ENCODE results near the gene TCL1B. TPM values are rescaled to one million over a fixed set of nuclear protein-coding genes. Genes with fewer than 3 reads are reported as not detected.

The TCL1B gene
- polyA plus RNA-seq, 1 donor (not counting 4 experiments of a cell fraction or from before 2014, with no cell fraction given), result not detected

DNA sequence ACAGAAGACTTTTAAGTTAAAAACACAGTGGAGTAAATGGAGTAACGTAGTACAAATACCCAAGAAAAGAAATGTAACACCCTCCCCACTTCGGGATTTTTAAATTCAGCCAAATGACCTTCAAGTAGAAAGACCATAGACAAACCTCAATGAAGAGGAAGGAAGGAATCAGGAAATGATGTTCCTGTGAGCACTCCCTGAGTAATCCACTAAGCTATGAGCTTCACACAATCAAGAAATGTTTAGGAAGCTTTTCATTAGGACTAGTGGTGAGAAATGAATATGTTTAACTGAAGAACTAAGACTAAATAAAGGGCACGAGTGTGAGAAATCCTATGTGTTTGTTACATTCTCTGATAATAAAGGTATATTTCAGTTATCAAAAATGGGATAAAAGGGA lies 17.6 kb downstream of the TCL1B start:
- dilution Hi-C loops (cut with MboI; ENCODE audit: extremely low pct_ligation_motif_present, low sequenced_read_pairs), result no loop called here
- FAIRE-seq, result no peak
- no peaks in the 10 kb centered on the region for H3K4me1 ChIP-seq (ENCODE audit: control insufficient read depth, extremely low read depth, insufficient read depth, low read length)
- no peak for DNase-seq (ENCODE audit: low read depth, low spot score)
- H4K20me1 ChIP-seq (ENCODE audit: control insufficient read depth, extremely low read depth, insufficient read depth, low read length), result no peaks in the 10 kb centered on the region
- no peaks in the 10 kb centered on the region for H3K27me3 ChIP-seq (ENCODE audit: control insufficient read depth, extremely low read depth, insufficient read depth, low read length)
- H3K4me2 ChIP-seq (ENCODE audit: control insufficient read depth, extremely low read depth, insufficient read depth, low read depth, low read length), result no peak overlapping the region
- TF ChIP-seq, protein P1, sequence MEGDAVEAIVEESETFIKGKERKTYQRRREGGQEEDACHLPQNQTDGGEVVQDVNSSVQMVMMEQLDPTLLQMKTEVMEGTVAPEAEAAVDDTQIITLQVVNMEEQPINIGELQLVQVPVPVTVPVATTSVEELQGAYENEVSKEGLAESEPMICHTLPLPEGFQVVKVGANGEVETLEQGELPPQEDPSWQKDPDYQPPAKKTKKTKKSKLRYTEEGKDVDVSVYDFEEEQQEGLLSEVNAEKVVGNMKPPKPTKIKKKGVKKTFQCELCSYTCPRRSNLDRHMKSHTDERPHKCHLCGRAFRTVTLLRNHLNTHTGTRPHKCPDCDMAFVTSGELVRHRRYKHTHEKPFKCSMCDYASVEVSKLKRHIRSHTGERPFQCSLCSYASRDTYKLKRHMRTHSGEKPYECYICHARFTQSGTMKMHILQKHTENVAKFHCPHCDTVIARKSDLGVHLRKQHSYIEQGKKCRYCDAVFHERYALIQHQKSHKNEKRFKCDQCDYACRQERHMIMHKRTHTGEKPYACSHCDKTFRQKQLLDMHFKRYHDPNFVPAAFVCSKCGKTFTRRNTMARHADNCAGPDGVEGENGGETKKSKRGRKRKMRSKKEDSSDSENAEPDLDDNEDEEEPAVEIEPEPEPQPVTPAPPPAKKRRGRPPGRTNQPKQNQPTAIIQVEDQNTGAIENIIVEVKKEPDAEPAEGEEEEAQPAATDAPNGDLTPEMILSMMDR (optimal IDR thresholded peaks at IDR 0.05 in 1 of 3, IDR thresholded peaks at IDR 0.05 in 1 of 3, conservative IDR thresholded peaks at IDR 0.05 in 1 of 3; ENCODE audit: extremely low read depth in 1 of 3, insufficient read depth in 2 of 3, low read length in 3 of 3), result no peak
- no peak for TF ChIP-seq EZH2 (IDR thresholded peaks at IDR 0.05; ENCODE audit: low read length)
- H3K9me3 ChIP-seq (ENCODE audit: control insufficient read depth, low read depth, low read length), result no peaks in the 10 kb centered on the region
- no peaks in the 10 kb centered on the region for H3K36me3 ChIP-seq (ENCODE audit: control insufficient read depth in 2 of 2, extremely low read depth in 1 of 2, insufficient read depth in 2 of 2, low read length in 2 of 2)
- no peak overlapping the region for H3K9ac ChIP-seq (ENCODE audit: control insufficient read depth, extremely low read depth, insufficient read depth, low read length)
- no peak overlapping the region for H2AFZ ChIP-seq (ENCODE audit: control insufficient read depth, low read length)
- H3K4me3 ChIP-seq (ENCODE audit: control insufficient read depth in 2 of 3, extremely low read depth in 1 of 3, insufficient read depth in 2 of 3, low read depth in 1 of 3, low read length in 3 of 3), result no peak overlapping the region
- no peaks in the 10 kb centered on the region for H3K9me1 ChIP-seq (ENCODE audit: control insufficient read depth, extremely low read depth, insufficient read depth, low read length)
- H3K27ac ChIP-seq (ENCODE audit: control insufficient read depth, insufficient read depth, low read length), result no peak overlapping the region
- H3K79me2 ChIP-seq (ENCODE audit: control insufficient read depth, insufficient read depth, low read length), result no peaks in the 10 kb centered on the region

DNA sequence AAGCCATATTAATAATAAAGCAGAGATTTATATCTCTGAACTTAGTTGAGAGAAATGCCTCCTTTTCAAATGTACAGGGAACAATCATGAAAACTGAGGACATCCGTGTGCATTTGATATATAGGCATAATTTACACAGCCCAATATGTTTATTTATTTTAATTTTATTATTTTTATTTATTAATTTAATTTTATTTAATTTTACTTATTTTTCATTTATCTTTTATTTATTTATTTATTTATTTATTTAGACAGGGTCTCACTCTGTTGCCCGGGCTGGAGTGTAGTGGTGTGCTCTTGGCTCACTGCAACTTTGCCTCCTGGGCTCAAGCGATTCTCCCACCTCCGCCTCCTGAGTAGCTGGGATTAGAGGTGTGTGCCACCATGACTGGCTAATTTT lies 19.3 kb downstream of the TCL1B start:
- Histone ChIP-seq H3K4me2 (ENCODE audit: control insufficient read depth, extremely low read depth, insufficient read depth, low read depth, low read length) (no peak overlapping the region), H3K27me3 (ENCODE audit: control insufficient read depth, extremely low read depth, insufficient read depth, low read length) (no peaks in the 10 kb centered on the region), H3K9ac (ENCODE audit: control insufficient read depth, extremely low read depth, insufficient read depth, low read length) (no peak overlapping the region), H3K79me2 (ENCODE audit: control insufficient read depth, insufficient read depth, low read length) (no peaks in the 10 kb centered on the region), H3K27ac (ENCODE audit: control insufficient read depth, insufficient read depth, low read length) (no peak overlapping the region), H2AFZ (ENCODE audit: control insufficient read depth, low read length) (no peak overlapping the region), H3K36me3 (ENCODE audit: control insufficient read depth in 2 of 2, extremely low read depth in 1 of 2, insufficient read depth in 2 of 2, low read length in 2 of 2) (no peaks in the 10 kb centered on the region), H4K20me1 (ENCODE audit: control insufficient read depth, extremely low read depth, insufficient read depth, low read length) (no peaks in the 10 kb centered on the region), H3K9me3 (ENCODE audit: control insufficient read depth, low read depth, low read length) (no peaks in the 10 kb centered on the region), H3K4me1 (ENCODE audit: control insufficient read depth, extremely low read depth, insufficient read depth, low read length) (no peaks in the 10 kb centered on the region), H3K9me1 (ENCODE audit: control insufficient read depth, extremely low read depth, insufficient read depth, low read length) (no peaks in the 10 kb centered on the region), H3K4me3 (ENCODE audit: control insufficient read depth in 2 of 3, extremely low read depth in 1 of 3, insufficient read depth in 2 of 3, low read depth in 1 of 3, low read length in 3 of 3) (no peak overlapping the region)
- DNase-seq (ENCODE audit: low read depth, low spot score) (no peak), FAIRE-seq (no peak)
- TF ChIP-seq, protein P1 (optimal IDR thresholded peaks at IDR 0.05 in 1 of 3, IDR thresholded peaks at IDR 0.05 in 1 of 3, conservative IDR thresholded peaks at IDR 0.05 in 1 of 3; ENCODE audit: extremely low read depth in 1 of 3, insufficient read depth in 2 of 3, low read length in 3 of 3), result no peak
- TF ChIP-seq EZH2 (IDR thresholded peaks at IDR 0.05; ENCODE audit: low read length), result no peak
- dilution Hi-C loops (cut with MboI; ENCODE audit: extremely low pct_ligation_motif_present, low sequenced_read_pairs), result no loop called here
